Ovary (tissue), 9 donors: ENCODE measurements around the gene KCTD17. TPM values are rescaled to one million over a fixed set of nuclear protein-coding genes. Genes with fewer than 3 reads are reported as not detected.

Experiments
- DNase-seq, 5 donors: peaks; one replicate each; pipeline ENCODE4 v3.0.0-alpha.2; 2019 to 2020
- H3K27ac ChIP-seq, 2 donors: fragments of 200-600 bp; one replicate each; pipeline versions ENCODE4 v1.5.1 to v1.8.0; 2019 to 2022
- H3K27me3 ChIP-seq: fragments of 200-600 bp; one replicate; pipeline ENCODE4 v1.8.0; 2022
- H3K36me3 ChIP-seq: fragments of 200-600 bp; sonication (generic); one replicate; pipeline ENCODE4 v1.5.1; 2019
- H3K4me1 ChIP-seq: one replicate; pipeline ENCODE4 v1.8.1; 2013; ENCODE audit warnings: mild to moderate bottlenecking, moderate library complexity; ENCODE audit not compliant: insufficient read depth
- H3K4me3 ChIP-seq: fragments of 200-600 bp; sonication (generic); one replicate; pipeline ENCODE4 v1.5.1; 2017
- H3K9me3 ChIP-seq, 2 donors: fragments of 200-600 bp in 1 of 2; sonication (generic) in 1 of 2; one replicate each; pipeline versions ENCODE4 v1.5.1 to v1.8.1; 2013 to 2019; ENCODE audit warnings: mild to moderate bottlenecking in 1 of 2, moderate library complexity in 1 of 2
- CTCF ChIP-seq, 3 donors: fragments of 450-650 bp in 2 of 3; fragments of 200-600 bp in 1 of 3; IDR thresholded peaks; one replicate each; pipeline versions ENCODE4 v1.5.1 to v1.8.0; 2016 to 2022; ENCODE audit warnings: antibody characterized with exemption in 3 of 3, mild to moderate bottlenecking in 1 of 3
- EP300 ChIP-seq: sonication (generic); formaldehyde crosslinking; IDR thresholded peaks from one replicate; pipeline ENCODE4 v1.6.1; 2017; ENCODE audit warnings: antibody characterized with exemption
- POLR2A ChIP-seq: fragments of 450-650 bp; IDR thresholded peaks from one replicate; pipeline ENCODE4 v1.6.1; 2017; ENCODE audit warnings: antibody characterized with exemption, mild to moderate bottlenecking, moderate library complexity
- WGBS, 3 donors: extraction: QIAGEN DNeasy Blood & Tissue Kit in 1 of 3; methylation state at CpG; one replicate each; pipeline versions ENCODE4 v1.1.5 to v1.1.7; 2013 to 2017; 5-methylcytosine and 5-hydroxymethylcytosine counted together
- intact Hi-C, 4 donors: fragments of 100-400 bp; cut with DNase I; formaldehyde crosslinking; loops; one replicate each; pipeline versions ENCODE4 v1.11.0 to v1.15.1; 2022 to 2023
- polyA plus RNA-seq, 2 donors: library from polyadenylated mRNA; stranded (reverse); fragments of 200-250 nt in 1 of 2; fragments of 350-450 nt in 1 of 2; fragmentation: Illumina TruSeq in 1 of 2; extraction: RNeasy Lipid Tissue Mini Kit (QIAGEN cat#74804) in 1 of 2; gene quantifications; one replicate each; pipeline ENCODE4 v1.2.3, GENCODE V29; 2013 to 2014
- total RNA-seq, 7 donors: library from RNA; depleted of rRNA in 2 of 7; stranded (reverse); fragments of >200 nt in 2 of 7; fragmentation: NEBNext Ultra II Directional in 3 of 7; extraction: Animal tissue kit (Norgen Biotek cat#: 25700) in 3 of 7; gene quantifications; one replicate each; pipeline versions ENCODE4 v1.1.0 to v1.2.4, GENCODE V29; 2016 to 2023
- donor health status: DM: no; HTN: no; CAD: no; lungs with moderate emphysema.
- donor health status: DM: no; HTN: no; CAD: no.
- donor health status: Bipolar disorder and iron deficiency.
- donor health status: DM: yes; HTN: yes; CAD: no.
- donor health status: DM: no; HTN: no; CAD: no.
- donor health status: DM: yes; HTN: yes; CAD: no.

The KCTD17 gene
- total and polyA plus RNA-seq, 9 donors: 4.5 to 34.7 (median 26.7) TPM

GRCh38 chr22:37057796-37058510 is 6.4 kb downstream of the KCTD17 start:
- intact Hi-C loops: loop anchor here in 1 of 4 donors (10.0 kb wide), 1 partner anchor 283 kb away; the partner anchor contains the start of gene IFT27
- TF ChIP-seq EP300 (no peak), CTCF (IDR thresholded peaks at IDR 0.05) (no peak), POLR2A (no peak)
- Histone ChIP-seq H3K36me3 (no peaks in the 10 kb centered on the region), H3K4me1 (peaks cover 8% of the 10 kb centered on the region), H3K27ac (no peak overlapping the region), H3K27me3 (no peaks in the 10 kb centered on the region), H3K4me3 (no peak overlapping the region), H3K9me3 (no peaks in the 10 kb centered on the region)
- WGBS, 3 donors: 84 to 87% (median 87%) methylated on average over 11 to 12 of the region's 12 CpGs
- no peak for DNase-seq

GRCh38 chr22:37058917-37059701 is 7.6 kb downstream of the KCTD17 start:
- intact Hi-C loops: loop anchor here in 1 of 4 donors (10.0 kb wide), 1 partner anchor 284 kb away; the partner anchor contains the start of gene IFT27
- Histone ChIP-seq H3K4me3 (no peak overlapping the region), H3K27ac (no peak overlapping the region), H3K27me3 (no peaks in the 10 kb centered on the region), H3K4me1 (peaks cover 8% of the 10 kb centered on the region), H3K9me3 (no peaks in the 10 kb centered on the region), H3K36me3 (no peaks in the 10 kb centered on the region)
- DNase-seq: no peak
- WGBS, 3 donors: 91 to 93% (median 92%) methylated on average over 26 to 28 of the region's 28 CpGs
- TF ChIP-seq CTCF (IDR thresholded peaks at IDR 0.05): no peak
- TF ChIP-seq EP300: no peak
- TF ChIP-seq POLR2A: no peak

- 92 to 93% (median 93%) methylated on average over 9 of the region's 9 CpGs for WGBS, 3 donors
- no peaks in the 10 kb centered on the region for H3K36me3 ChIP-seq
- intact Hi-C loops: loop anchor here in 1 of 4 donors (10.0 kb wide), 1 partner anchor 285 kb away; the partner anchor contains the start of gene IFT27
Measured at GRCh38 chr22:37059876-37060449, 8.4 kb downstream of the KCTD17 start.

More at GRCh38 chr22:37059876-37060449, 8.4 kb downstream of the KCTD17 start:
- no peak for DNase-seq
- Histone ChIP-seq H3K27me3 (no peaks in the 10 kb centered on the region), H3K4me3 (no peak overlapping the region), H3K9me3 (no peaks in the 10 kb centered on the region), H3K4me1 (peaks cover 8% of the 10 kb centered on the region), H3K27ac (no peak overlapping the region)
- TF ChIP-seq EP300 (no peak), POLR2A (no peak), CTCF (IDR thresholded peaks at IDR 0.05) (no peak)
